Left forelimb (tissue), 1 donor: ENCODE data around the gene OSBP.
"Not testable (repeated sequence)": the region's sequence is repeated elsewhere in the genome, so short reads cannot be mapped to it uniquely, and the experiment has no call there.

Experiments used
- DNase-seq: peaks from one replicate; pipeline ENCODE4 v3.0.0-alpha.2; 2018; ENCODE audit warnings: low spot score

The OSBP gene

DNA sequence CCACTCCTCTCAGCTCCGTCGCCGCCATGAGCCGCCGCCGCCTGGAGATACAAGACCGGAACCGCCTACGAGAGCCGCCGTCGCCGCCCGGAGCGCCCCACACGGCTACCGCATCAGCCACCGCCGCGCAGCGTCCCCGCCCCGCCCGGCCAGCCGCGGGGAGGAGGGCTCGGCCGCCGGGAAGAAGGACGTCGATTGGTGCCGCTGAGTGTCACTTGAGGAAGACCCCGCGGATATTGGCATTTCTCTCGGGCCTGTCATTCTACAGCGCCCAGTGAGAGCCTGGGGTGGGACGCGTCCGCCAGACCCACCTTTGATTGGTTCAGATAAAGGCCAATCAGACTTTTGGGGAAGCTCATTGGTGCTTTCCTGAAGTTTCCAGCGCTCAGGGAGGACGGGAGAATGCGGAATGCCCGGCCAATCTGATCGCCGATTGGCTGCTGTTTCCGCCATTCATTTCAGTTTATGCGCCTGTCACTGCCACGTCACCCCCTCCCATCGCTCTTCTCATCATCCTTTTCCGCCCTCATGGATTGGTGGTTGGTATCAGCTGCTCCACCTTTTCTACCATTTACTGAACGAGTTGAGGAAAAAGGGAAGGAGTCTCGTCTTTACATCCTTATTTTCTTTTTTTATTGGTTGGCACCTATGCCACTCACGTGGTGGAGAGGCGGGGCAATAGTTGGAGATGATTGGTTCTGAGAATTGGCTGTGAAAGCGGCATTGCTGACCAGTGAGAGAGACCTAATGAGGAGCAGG is at the start of gene OSBP:
TSS of gene OSBP (minus strand) at position 138 of the 759 bp plus-strand sequence. CDS start at position 28, 110 bp downstream.
- peak; percentile 98 for DNase-seq

- no peak for DNase-seq
Observed at GRCh38 chr11:59660621-59661020, 45.0 kb upstream of the OSBP start.

GRCh38 chr11:59659981-59660380 is 44.4 kb upstream of the OSBP start:
- no peak for DNase-seq

GRCh38 chr11:59658036-59658435 is 42.5 kb upstream of the OSBP start:
- DNase-seq: no peak

- DNase-seq: no peak
Observed at GRCh38 chr11:59654893-59655292, 39.3 kb upstream of the OSBP start.

GRCh38 chr11:59647245-59647980 is 31.8 kb upstream of the OSBP start:
- no peak for DNase-seq

GRCh38 chr11:59644528-59644927 is 29.0 kb upstream of the OSBP start:
- DNase-seq: no peak

GRCh38 chr11:59643390-59643789 is 27.8 kb upstream of the OSBP start:
- no peak for DNase-seq

DNA sequence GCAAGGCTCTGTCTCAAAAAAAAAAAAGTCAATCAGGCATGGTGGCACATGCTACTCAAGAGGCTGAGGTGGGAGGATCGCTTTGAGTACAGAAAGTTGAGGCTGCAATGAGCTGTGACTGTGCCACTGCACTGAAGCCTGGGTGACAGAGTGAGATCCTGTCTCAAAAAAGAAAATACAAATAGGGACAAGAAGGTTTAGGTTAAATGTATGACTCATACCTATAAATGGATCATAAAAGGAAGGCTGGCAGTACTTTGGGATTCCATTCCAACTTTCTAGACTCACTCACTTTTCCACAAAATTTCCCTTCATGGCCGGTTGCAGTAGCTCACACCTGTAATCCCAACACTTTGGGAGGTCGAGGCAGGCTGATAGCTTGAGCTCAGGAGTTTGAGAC is 25.6 kb upstream of the OSBP start:
- no peak for DNase-seq

- DNase-seq: no peak
Observed at GRCh38 chr11:59630493-59630892, 14.9 kb upstream of the OSBP start.

DNA sequence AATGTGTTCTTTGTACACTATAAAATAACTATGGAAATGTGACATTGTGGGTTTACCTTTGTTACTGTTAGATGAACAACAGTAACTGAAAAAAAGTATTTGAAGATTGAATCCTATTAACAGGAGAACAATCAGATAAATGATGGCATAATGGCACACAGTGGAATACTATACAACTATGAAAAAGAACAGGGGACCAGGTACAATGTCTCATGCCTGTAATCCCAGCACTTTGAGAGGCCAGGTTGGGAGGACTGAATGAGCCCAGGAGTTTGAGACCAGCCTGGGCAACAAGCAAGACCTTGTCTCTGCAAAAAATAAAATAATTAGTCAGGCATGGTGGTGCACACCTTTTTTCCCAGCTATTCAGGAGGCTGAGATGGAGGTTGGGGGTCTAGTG is 14.4 kb upstream of the OSBP start:
- no peak for DNase-seq

DNA sequence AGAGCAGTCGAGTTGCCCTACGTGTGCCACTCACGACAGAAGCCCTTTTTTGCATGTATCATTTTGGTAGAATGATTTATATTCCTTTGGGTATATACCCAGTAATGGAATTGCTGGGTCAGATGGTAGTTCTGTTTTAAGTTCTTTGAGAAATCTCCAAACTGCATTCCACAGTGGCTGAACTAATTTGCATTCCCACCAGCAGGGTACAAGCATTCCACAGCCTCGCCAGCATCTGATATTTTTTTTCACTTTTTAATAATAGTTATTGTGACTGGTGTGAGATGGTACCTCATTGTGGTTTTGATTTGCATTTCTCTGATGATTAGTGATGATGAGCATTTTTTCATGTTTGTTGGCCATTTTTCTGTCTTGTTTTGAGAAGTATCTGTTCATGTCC is 11.4 kb upstream of the OSBP start:
- DNase-seq: not testable (repeated sequence)

DNA sequence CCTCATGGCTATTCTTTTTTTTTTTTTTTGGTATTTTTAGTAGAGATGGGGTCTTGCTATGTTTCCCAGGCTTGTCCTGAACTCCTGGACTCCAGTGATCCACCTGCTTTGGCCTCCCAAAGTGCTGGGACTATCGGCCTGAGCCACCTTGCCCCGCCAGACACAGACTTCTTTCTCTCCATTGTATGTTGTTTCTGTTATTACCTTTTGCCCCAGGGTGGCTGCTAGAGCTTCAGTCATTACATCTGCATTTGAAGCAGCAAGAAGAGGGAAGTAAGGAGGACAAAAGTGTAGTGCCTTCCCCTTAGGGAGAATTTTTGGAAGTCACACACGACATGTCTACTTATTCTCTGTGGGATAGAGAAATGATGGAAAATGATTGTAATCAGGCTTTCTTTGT is 10.1 kb upstream of the OSBP start:
- no peak for DNase-seq

DNA sequence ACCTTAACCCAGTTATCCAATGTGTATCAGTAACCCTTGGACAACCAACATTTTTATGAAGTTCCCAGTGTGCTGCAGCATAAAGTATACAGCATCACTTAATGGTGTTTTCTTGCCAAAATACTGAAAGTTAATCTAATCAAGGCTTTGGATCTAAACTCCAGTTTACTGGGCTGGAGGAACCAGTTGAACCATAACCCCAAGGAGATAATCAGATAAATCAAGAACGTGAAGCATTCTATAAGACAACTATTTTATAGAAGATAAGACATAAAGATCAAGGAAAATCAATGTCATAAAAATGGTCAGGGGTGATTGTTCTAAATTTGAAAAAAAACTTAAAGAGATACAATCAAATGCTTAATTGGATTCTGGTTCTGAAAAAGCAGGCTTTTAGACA is 2.3 kb upstream of the OSBP start:
- DNase-seq: no peak

- no peak for DNase-seq
Observed at GRCh38 chr11:59616396-59616982, 915 bp upstream of the OSBP start.

GRCh38 chr11:59615120-59615636 is 396 bp downstream of the OSBP start:
- DNase-seq: no peak

GRCh38 chr11:59614277-59615119 is 1.1 kb downstream of the OSBP start:
- DNase-seq: no peak

DNA sequence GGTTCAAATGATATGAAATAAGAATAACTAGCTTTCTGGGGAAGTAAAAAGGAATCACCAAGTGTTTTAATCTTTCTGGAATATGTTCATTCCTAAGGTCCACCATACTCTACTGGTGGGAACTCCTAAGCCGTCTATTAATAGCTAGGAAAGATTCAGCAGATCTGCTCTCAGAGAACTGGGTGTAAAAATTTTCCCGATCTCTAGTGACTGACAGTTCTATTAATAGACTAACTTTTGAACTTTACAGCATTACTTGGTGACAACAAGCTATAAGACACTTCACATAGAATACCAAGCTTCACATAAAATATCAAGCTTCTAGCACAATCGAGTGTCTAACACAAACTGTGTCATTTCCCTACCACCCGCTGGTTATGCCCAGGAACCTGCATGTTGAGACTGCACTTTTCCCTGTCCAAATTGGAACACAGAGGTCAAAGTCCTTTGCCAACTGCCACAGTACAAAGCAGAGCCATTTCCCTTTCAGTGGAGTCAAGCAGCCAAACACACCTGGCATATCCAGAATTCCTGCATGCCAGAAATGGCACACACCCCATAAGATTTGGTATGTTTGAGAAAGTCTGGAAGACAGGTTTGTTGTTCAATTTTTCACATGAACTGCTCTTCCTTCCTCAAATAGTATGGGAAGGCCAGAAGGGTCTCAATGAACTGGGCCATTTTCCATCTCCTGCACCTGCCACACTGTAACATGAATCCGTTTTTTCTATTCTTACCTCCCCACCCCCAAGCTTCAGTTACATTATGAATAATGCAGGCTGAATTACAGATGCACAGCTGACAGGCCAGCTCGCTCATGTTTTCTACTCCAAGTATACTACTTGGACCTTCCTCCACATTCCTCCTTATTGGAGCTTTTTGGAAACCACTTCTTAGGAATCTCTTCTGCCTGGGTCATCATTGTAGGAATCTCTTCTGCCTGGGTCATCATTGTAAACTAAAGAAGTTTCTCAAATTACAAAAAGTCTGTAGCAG is 3.7 kb downstream of the OSBP start:
- no peak for DNase-seq

DNA sequence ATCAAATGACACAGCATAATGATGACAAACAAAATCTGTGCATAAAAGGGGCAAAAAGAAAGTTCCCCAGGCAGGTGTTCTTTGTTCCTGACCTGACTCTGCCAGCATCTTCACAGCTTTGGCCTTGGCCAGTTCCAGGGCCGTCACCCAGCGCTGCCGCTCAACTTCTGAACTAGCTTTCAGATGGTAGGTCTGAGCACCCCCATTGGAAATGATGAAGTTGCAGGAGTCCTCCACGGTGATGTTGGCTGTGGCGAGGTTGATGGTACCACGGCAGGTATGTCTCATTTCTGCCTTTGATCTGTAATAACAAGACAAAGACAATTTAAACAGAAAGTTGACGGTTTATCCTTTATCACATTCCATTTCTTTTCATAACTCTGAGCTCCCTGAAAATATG is 5.3 kb downstream of the OSBP start:
- DNase-seq: no peak

GRCh38 chr11:59607703-59608454 is 7.7 kb downstream of the OSBP start:
- DNase-seq: no peak
